Activated CD4-positive, CD25-positive, alpha-beta regulatory T cell treated with anti-CD3 and anti-CD28 coated beads, Interleukin-2, amount 50 U/mL, for 16 hours (primary cell): ENCODE results near the gene GLB1L3.
"Not testable (repeated sequence)": the region's sequence is repeated elsewhere in the genome, so short reads cannot be mapped to it uniquely, and the experiment has no call there.

Experiments
- DNase-seq: peaks from one replicate; pipeline ENCODE4 v3.0.0-alpha.2; 2020; ENCODE audit warnings: low read depth, low spot score

GLB1L3 gene

GRCh38 chr11:134343646-134344045 lies 67.5 kb downstream of the GLB1L3 start:
- no peak for DNase-seq

- DNase-seq: not testable (repeated sequence)
Observed at GRCh38 chr11:134344497-134345236, 68.5 kb downstream of the GLB1L3 start.

GRCh38 chr11:134345237-134345550 lies 69.0 kb downstream of the GLB1L3 start:
- DNase-seq: no peak

GRCh38 chr11:134346101-134346975 lies 70.2 kb downstream of the GLB1L3 start:
- no peak for DNase-seq

- DNase-seq: no peak
Observed at GRCh38 chr11:134346976-134347350, 70.8 kb downstream of the GLB1L3 start.

DNA sequence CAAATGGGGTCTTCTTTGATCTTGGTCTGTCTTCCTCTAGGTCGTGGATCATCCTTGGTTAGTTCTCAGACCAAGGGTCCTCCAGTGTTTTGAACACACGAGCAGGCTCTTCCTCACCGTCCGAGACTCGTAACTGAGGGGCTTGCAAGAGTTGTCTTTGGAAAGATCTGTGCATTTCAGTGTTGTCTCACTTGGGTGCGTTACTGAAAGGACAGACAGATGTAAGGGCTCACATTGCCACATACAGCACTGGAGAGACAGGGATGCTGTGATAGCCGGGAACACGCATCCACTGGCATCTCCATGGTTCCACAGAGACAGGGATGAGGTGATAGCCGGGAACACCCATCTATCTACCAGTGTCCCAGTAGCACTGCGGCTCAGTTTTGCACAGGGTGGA lies 71.3 kb downstream of the GLB1L3 start:
- no peak for DNase-seq

DNA sequence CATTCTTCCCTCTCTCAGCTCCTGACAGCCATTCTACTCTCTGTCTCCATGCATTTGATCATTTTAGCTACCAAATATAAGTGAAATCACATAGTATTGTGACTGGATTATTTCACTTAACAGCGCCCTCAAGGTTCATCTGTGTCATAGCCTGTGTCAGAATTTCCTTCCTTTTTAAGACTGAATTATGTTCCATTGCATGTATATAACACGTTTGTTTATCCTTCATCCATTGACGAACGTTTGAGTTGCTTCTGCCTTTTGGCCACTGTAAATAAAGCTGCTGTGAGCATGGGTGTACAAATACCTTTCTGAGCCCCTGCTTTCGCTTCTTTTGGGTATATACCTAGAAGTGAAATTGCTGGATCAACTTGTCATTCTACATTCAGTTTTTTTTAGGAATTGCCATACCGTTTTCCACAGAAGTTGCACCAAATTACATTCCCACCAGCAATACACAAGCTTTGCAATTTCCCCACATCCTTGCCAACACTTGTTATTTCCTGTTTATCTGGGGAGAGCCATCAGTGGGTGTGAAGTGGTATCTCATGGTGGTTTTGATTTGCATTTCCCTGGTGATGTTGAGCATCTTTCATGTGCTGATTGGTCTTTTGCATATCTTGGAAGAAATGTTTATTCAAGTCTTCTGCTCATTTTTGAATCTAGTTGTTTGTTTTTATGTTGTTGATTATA lies 73.1 kb downstream of the GLB1L3 start:
- DNase-seq: no peak

GRCh38 chr11:134349802-134350355 lies 73.7 kb downstream of the GLB1L3 start:
- no peak for DNase-seq

DNA sequence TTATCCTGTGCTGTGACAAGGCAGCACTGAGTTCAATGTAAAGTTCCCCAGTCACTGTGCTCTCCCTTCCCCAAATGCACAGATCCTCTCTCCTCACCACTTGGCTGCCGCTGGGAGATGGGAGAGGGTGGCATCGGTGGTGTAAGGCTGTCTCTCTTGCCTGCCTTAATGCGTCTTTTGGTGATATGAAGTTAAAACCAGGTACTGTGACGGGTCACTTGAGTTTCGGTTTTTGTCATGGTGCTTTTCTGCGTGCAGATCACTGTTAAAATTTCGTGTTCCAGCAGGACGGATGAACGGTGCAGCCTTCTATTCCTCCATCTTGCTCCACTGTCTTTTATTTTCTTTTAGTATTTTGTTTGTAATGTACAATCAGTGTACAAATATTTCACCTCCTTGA lies 74.2 kb downstream of the GLB1L3 start:
- no peak for DNase-seq

- no peak for DNase-seq
Observed at GRCh38 chr11:134352111-134352510, 75.9 kb downstream of the GLB1L3 start.

DNA sequence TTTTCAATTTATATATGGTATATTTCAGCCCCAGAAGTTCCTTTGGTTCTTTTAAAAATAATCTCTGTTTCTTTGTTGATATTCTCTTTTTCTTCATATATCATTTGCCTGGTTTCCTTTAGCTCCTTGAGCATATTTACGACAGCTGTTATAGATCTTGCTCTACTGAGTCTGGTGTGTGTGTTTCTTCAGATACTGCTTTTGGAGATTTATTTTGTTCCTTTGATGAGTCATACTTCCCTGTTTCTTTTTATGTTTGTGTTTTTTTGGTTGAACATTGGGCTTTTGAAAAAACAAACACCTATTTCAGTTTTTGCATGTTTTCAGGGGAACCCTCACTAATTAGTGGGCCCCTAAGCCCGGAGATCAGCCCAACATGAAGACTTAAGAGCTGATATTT lies 79.0 kb downstream of the GLB1L3 start:
- DNase-seq: no peak

DNA sequence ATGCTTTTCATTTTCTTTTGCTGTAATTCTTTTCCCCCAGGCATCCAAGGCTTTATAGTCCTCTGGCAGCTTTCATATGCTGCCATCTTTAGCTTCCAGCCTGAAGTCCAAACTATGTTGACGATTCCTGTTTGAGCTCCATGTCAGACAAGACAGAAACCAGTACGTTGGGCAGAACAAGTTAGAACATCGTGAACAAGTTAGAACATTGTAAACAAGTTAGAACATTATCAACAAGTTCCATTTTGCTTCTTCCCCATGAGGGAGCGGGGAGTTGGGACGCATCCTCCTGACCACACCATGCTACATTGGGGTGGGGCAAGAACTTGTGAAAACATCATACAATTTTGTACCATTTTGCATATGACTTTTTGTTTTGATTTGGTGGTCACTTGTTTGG lies 79.5 kb downstream of the GLB1L3 start:
- DNase-seq: no peak

DNA sequence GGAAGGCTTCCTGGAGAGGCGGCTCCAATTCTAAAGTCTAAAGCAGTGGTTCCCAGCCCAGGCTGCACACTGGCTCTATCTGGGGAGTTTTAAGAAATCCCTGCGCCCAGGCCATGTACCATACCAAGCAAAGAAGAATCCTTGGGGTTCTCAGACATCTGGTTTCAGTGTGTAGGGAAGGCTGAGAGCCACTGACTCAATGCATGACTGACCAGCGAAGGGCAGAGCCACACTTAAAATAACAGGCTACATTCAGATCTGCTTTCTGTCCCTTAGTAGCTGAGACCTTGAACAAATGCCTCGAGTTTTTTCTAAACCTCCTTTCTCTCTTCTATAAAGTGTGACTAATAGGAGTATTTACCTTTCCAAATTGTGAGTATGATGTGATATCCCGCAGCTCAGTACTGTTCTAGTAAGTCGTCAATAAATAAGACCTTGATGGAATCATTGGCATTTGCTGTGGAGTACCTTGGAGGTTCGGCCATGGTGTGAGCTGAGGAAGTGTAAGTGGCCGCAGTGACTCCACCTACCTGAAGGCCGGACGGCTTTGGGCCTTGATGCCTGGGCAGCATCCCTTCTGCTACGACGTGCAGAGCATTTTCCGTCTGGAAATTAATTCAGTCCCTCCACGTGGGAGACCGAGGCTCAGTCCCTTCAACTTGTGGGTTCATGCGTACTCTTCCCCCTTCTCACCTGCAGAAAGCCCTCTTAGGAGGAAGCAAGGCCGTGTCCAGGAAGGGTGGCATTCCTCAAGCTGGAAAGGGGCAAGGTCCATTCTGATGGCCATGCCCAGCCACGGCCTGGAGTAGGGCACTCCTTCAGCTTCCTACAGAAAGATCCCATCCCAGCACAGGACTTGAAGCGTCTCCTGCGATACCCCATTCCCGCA lies 80.7 kb downstream of the GLB1L3 start:
- DNase-seq: no peak

- DNase-seq: no peak
Observed at GRCh38 chr11:134357545-134357839, 81.3 kb downstream of the GLB1L3 start.

GRCh38 chr11:134358165-134358855 lies 82.1 kb downstream of the GLB1L3 start:
- DNase-seq: no peak

DNA sequence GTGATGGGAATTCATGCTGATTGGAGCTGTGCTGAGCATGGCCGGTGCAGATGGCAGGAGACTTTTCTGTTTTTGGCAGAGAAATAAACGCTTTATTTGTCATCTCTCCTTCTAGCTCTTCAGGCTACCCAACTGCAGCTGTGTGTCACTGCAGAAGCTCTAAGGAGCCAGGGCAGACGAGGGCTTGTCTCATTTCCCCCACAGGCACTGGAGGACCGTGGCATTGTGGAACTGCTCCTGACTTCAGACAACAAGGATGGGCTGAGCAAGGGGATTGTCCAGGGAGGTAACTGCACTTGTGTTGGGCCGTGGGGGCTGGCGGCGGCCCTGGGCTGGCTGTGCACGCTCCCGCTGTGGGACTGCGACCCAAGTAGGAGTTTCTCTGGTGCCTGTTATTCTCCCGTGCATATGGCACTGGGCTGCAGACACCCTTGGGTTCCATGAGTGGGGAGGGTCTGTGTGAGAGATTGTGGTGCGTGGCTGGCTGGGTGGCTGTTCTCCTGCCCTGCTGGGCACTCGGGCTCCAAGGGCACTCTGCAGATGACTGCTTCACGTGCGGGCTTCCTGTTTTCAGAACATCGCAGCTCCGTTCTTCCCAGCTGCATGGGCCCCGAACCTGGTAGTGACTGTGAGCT lies 82.8 kb downstream of the GLB1L3 start:
- DNase-seq: no peak

DNA sequence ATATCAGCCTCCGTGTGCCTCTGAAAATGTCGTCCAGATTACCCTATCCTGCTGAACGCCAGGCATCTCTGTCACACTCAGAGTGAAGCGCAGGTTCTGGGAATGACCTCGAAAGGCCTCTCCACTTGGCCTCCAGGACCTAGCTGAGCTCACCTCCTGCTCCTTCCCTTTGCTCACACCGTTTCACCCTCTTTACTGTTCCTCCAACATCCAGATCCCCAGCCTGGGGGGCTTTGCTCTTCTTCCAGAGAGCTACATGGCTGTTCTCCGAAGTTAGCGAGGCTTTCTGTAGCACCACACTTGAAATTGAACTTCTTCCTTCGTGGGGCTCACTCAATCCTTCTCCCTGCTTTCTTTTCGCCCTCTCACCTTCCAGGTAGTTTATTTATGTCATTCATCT lies 83.5 kb downstream of the GLB1L3 start:
- no peak for DNase-seq

GRCh38 chr11:134360050-134360835 lies 84.1 kb downstream of the GLB1L3 start:
- peak; percentile 23 for DNase-seq

DNA sequence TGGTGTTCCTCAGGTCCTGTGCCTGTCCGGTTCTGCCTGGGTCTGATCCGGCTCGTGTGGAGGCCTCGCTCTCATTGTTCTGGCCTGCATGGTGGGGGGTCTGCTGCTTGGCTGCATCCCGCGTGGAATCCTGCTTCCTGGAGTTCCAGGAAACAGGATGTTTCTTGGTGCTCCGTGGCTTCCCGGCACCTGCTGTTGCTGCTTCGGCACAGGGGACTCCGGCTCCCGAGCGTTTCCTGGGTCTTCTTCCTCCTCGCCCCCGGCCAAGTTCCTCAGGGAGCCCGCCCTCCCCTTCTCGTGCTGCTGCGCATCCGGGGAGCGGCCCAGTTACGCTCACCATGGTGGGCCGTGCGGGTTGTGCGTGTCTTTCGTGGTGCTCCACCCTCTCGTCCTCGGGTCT lies 85.5 kb downstream of the GLB1L3 start:
- no peak for DNase-seq
